Activated T-helper 1 cell treated with anti-CD3 and anti-CD28 coated beads, Interleukin-12 subunit alpha, Interleukin-12 subunit beta, Interleukin-2, Interleukin-4 antibody, amounts not matched to agents 30 ng/mL and 10 ng/mL and 1 ng/mL, durations not matched to agents 14 hours and 24 hours and 36 hours (primary cell): Measurements from ENCODE around the gene COL4A2. TPM values are rescaled to one million over a fixed set of nuclear protein-coding genes. Genes with fewer than 3 reads are reported as not detected.
A peak's percentile ranks its signal among the peaks of the same experiment; 100 is the strongest.

Source experiments
- DNase-seq: peaks from one replicate; pipeline ENCODE4 v3.0.0; 2021; ENCODE audit warnings: low spot score
- H3K27ac Mint-ChIP-seq: one replicate; pipeline ENCODE4 v1.8.0; 2021; ENCODE audit warnings: mild to moderate bottlenecking, mixed read lengths
- H3K27me3 Mint-ChIP-seq: one replicate; pipeline ENCODE4 v1.8.0; 2022; ENCODE audit warnings: mild to moderate bottlenecking, moderate library complexity, mixed read lengths; ENCODE audit not compliant: insufficient read depth
- H3K36me3 Mint-ChIP-seq: one replicate; pipeline ENCODE4 v1.8.0; 2021; ENCODE audit warnings: low read depth, mixed read lengths
- H3K4me1 Mint-ChIP-seq: one replicate; pipeline ENCODE4 v1.8.0; 2021; ENCODE audit warnings: low read depth, mixed read lengths
- H3K4me3 Mint-ChIP-seq: one replicate; pipeline ENCODE4 v1.8.0; 2021; ENCODE audit warnings: mild to moderate bottlenecking, moderate library complexity, mixed read lengths
- H3K9me3 Mint-ChIP-seq: one replicate; pipeline ENCODE4 v1.8.0; 2021; ENCODE audit warnings: mixed read lengths
- intact Hi-C: fragments of 100-400 bp; cut with micrococcal nuclease; formaldehyde crosslinking; loops from one replicate; pipeline ENCODE4 v1.15.1; 2024
- total RNA-seq: library from RNA; stranded (reverse); gene quantifications from 2 replicates; pipeline ENCODE4 v1.2.3, GENCODE V29; 2022

Gene COL4A2
- total RNA-seq, 1 donor from 2014 or later = not detected

GRCh38 chr13:110298505-110299282 is 8.4 kb upstream of the COL4A2 start:
- DNase-seq = peak; percentile 16
- Mint-ChIP-seq H3K27me3 (peaks cover 34% of the 10 kb centered on the region), H3K9me3 (no peaks in the 10 kb centered on the region), H3K4me3 (peak overlapping the region; percentile 38), H3K27ac (no peak overlapping the region), H3K36me3 (no peaks in the 10 kb centered on the region), H3K4me1 (peaks cover 9% of the 10 kb centered on the region)
- intact Hi-C loops = loop anchor here (1.0 to 5.0 kb wide), 2 partner anchors 8 to 76 kb away; no protein-coding TSS in a partner anchor

- no peak overlapping the region for H3K4me3 Mint-ChIP-seq
- no peak for DNase-seq
- H3K27me3 Mint-ChIP-seq = peaks cover 41% of the 10 kb centered on the region
- no peaks in the 10 kb centered on the region for H3K36me3 Mint-ChIP-seq
- H3K27ac Mint-ChIP-seq = no peak overlapping the region
- no peaks in the 10 kb centered on the region for H3K9me3 Mint-ChIP-seq
- H3K4me1 Mint-ChIP-seq = peaks cover 9% of the 10 kb centered on the region
- intact Hi-C loops = loop anchor here (5.0 kb wide), 1 partner anchor 77 kb away; no protein-coding TSS in a partner anchor
These were observed 7.7 kb upstream of the COL4A2 start for GRCh38 chr13:110299283-110299840.

GRCh38 chr13:110300090-110300815 is 6.8 kb upstream of the COL4A2 start:
- intact Hi-C loops = no loop called here
- no peak overlapping the region for H3K27ac Mint-ChIP-seq
- DNase-seq = no peak
- no peaks in the 10 kb centered on the region for H3K9me3 Mint-ChIP-seq
- no peaks in the 10 kb centered on the region for H3K36me3 Mint-ChIP-seq
- H3K27me3 Mint-ChIP-seq = peaks cover 48% of the 10 kb centered on the region
- H3K4me3 Mint-ChIP-seq = no peak overlapping the region
- H3K4me1 Mint-ChIP-seq = peaks cover 9% of the 10 kb centered on the region

- no peak overlapping the region for H3K4me3 Mint-ChIP-seq
- no peaks in the 10 kb centered on the region for H3K36me3 Mint-ChIP-seq
- peaks cover 50% of the 10 kb centered on the region for H3K27me3 Mint-ChIP-seq
- intact Hi-C loops = no loop called here
- H3K9me3 Mint-ChIP-seq = no peaks in the 10 kb centered on the region
- no peak overlapping the region for H3K27ac Mint-ChIP-seq
- peaks cover 15% of the 10 kb centered on the region for H3K4me1 Mint-ChIP-seq
- no peak for DNase-seq
These were observed 6.0 kb upstream of the COL4A2 start for GRCh38 chr13:110301083-110301482.

GRCh38 chr13:110301606-110302553 is 5.2 kb upstream of the COL4A2 start:
- no peak for DNase-seq
- Mint-ChIP-seq H3K4me1 (peaks cover 15% of the 10 kb centered on the region), H3K4me3 (no peak overlapping the region), H3K9me3 (no peaks in the 10 kb centered on the region), H3K36me3 (no peaks in the 10 kb centered on the region), H3K27me3 (peaks cover 50% of the 10 kb centered on the region), H3K27ac (no peak overlapping the region)
- intact Hi-C loops = no loop called here

GRCh38 chr13:110302997-110303396 is 4.1 kb upstream of the COL4A2 start:
- Mint-ChIP-seq H3K4me1 (peaks cover 17% of the 10 kb centered on the region), H3K4me3 (no peak overlapping the region), H3K9me3 (no peaks in the 10 kb centered on the region), H3K36me3 (no peaks in the 10 kb centered on the region), H3K27me3 (peaks cover 47% of the 10 kb centered on the region), H3K27ac (no peak overlapping the region)
- no peak for DNase-seq
- intact Hi-C loops = no loop called here

- no peaks in the 10 kb centered on the region for H3K9me3 Mint-ChIP-seq
- peaks cover 49% of the 10 kb centered on the region for H3K27me3 Mint-ChIP-seq
- intact Hi-C loops = no loop called here
- peaks cover 18% of the 10 kb centered on the region for H3K4me1 Mint-ChIP-seq
- DNase-seq = no peak
- H3K27ac Mint-ChIP-seq = no peak overlapping the region
- H3K4me3 Mint-ChIP-seq = no peak overlapping the region
- H3K36me3 Mint-ChIP-seq = no peaks in the 10 kb centered on the region
These were observed 3.4 kb upstream of the COL4A2 start for GRCh38 chr13:110303644-110304043.

- peaks cover 15% of the 10 kb centered on the region for H3K4me1 Mint-ChIP-seq
- H3K36me3 Mint-ChIP-seq = no peaks in the 10 kb centered on the region
- intact Hi-C loops = no loop called here
- H3K4me3 Mint-ChIP-seq = no peak overlapping the region
- DNase-seq = no peak
- peaks cover 55% of the 10 kb centered on the region for H3K27me3 Mint-ChIP-seq
- H3K27ac Mint-ChIP-seq = no peak overlapping the region
- H3K9me3 Mint-ChIP-seq = no peaks in the 10 kb centered on the region
These were observed 2.8 kb upstream of the COL4A2 start for GRCh38 chr13:110304256-110304655.

- intact Hi-C loops = loop anchor here (5.0 kb wide), 2 partner anchors 107 to 1757 kb away; no protein-coding TSS in a partner anchor
- H3K27me3 Mint-ChIP-seq = peaks cover 61% of the 10 kb centered on the region
- H3K27ac Mint-ChIP-seq = no peak overlapping the region
These were observed 2.1 kb upstream of the COL4A2 start for GRCh38 chr13:110305001-110305400.

GRCh38 chr13:110305544-110305943 is 1.5 kb upstream of the COL4A2 start:
- Mint-ChIP-seq H3K9me3 (no peaks in the 10 kb centered on the region), H3K4me1 (peaks cover 15% of the 10 kb centered on the region), H3K27me3 (peaks cover 67% of the 10 kb centered on the region), H3K4me3 (no peak overlapping the region), H3K27ac (no peak overlapping the region), H3K36me3 (no peaks in the 10 kb centered on the region)
- intact Hi-C loops = loop anchor here (5.0 kb wide), 2 partner anchors 107 to 1757 kb away; no protein-coding TSS in a partner anchor
- no peak for DNase-seq

More at GRCh38 chr13:110305001-110305400, 2.1 kb upstream of the COL4A2 start:
- no peak overlapping the region for H3K4me3 Mint-ChIP-seq
- H3K36me3 Mint-ChIP-seq = no peaks in the 10 kb centered on the region
- H3K4me1 Mint-ChIP-seq = peaks cover 15% of the 10 kb centered on the region
- H3K9me3 Mint-ChIP-seq = no peaks in the 10 kb centered on the region
- no peak for DNase-seq

GRCh38 chr13:110305949-110306339 is 1.1 kb upstream of the COL4A2 start:
- no peaks in the 10 kb centered on the region for H3K36me3 Mint-ChIP-seq

GRCh38 chr13:110306340-110306959 is 634 bp upstream of the COL4A2 start:
- H3K9me3 Mint-ChIP-seq = no peaks in the 10 kb centered on the region
- H3K4me3 Mint-ChIP-seq = no peak overlapping the region
- H3K27me3 Mint-ChIP-seq = peaks cover 72% of the 10 kb centered on the region
- no peak overlapping the region for H3K27ac Mint-ChIP-seq
- H3K36me3 Mint-ChIP-seq = no peaks in the 10 kb centered on the region
- peaks cover 15% of the 10 kb centered on the region for H3K4me1 Mint-ChIP-seq
- intact Hi-C loops = loop anchor here (1.0 to 5.0 kb wide), 3 partner anchors 8 to 1756 kb away; no protein-coding TSS in a partner anchor
- DNase-seq = no peak

More at GRCh38 chr13:110305949-110306339, 1.1 kb upstream of the COL4A2 start:
- no peak for DNase-seq
- intact Hi-C loops = loop anchor here (1.0 to 5.0 kb wide), 3 partner anchors 8 to 1756 kb away; no protein-coding TSS in a partner anchor
- Mint-ChIP-seq H3K27me3 (peaks cover 71% of the 10 kb centered on the region), H3K4me1 (peaks cover 15% of the 10 kb centered on the region), H3K9me3 (no peaks in the 10 kb centered on the region), H3K27ac (no peak overlapping the region), H3K4me3 (no peak overlapping the region)
